GM19467 (cell line): ENCODE data around the gene MRPL38.

ENCODE experiments used
- ATAC-seq: cut with Tn5 transposase; IDR thresholded peaks from one replicate; pipeline ENCODE4 v1.9.1; 2021; ENCODE audit warnings: mild to moderate bottlenecking, moderate library complexity; ENCODE audit not compliant: unreplicated experiment

The MRPL38 gene

DNA sequence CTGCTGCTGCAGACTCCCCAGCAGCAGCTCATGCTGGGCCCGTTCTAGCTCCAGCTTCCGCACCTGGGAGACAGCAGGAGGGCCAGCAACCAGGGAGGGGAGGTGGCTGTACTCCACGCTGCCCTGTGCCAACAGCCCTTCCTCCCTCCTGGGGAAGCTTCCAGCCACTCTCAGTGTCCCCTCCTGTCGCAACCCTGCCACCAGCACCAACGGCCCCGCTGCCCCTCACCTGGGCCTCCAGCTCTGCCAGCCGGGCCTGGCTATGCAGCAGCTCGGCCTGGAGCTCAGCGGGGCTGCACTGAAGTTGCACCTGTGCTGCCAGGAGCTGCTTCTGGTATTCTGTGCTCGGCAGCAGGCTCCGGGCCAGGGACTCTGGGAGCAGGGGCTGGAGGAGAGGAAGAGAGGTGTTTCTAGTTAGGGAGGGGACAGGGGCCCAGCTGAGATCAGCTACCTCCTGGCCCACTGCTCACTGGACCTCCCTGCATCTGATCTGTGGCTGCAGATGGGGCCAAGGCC lies 15.4 kb upstream of the MRPL38 start:
- ATAC-seq, result no peak

DNA sequence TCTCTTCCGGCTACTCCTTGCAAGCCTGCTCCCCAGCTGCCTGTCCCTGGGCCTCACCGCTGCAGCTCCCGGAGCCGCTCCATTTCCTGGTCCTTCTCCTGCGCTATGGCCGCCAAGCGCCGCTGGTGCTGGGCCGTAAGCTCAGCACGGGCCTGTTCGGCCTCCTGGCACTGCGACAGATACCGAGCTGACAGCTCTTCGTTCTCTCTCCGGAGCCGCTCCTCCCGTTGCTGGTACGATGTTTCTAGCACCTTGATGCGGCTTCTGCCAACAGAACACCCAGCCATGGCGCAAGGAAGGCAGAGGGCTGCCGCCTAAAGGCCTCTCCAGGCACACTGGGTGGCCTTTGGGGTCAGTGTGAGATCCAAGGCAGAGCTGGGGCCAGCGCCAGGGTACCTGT lies 14.9 kb upstream of the MRPL38 start:
- ATAC-seq, result no peak

DNA sequence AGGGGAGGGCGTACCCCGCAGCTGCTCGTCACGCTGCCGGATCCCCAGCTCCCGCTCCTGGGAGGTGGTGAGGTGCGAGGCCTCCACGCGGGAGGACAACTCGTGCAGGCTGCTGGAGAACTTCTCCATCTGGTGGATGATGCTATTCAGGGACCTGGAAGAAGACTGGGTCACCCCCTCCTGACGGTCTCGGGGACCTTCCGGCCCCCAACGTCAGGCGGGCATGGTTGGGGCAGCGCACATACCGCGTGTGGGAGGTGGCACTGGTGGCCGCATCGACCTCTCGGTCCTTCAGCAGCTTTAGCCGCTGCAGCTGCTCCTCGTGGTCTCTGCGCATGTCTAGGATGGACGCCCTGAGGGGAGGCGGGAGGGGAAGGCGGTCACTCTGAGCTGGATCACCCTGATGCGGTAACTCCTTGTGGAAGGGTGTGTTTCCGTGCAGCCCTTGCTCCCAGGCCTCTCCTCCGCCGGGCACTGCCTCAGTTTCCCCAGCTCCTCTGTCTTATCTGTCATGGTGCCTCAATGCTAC lies 13.3 kb upstream of the MRPL38 start:
- no peak for ATAC-seq

DNA sequence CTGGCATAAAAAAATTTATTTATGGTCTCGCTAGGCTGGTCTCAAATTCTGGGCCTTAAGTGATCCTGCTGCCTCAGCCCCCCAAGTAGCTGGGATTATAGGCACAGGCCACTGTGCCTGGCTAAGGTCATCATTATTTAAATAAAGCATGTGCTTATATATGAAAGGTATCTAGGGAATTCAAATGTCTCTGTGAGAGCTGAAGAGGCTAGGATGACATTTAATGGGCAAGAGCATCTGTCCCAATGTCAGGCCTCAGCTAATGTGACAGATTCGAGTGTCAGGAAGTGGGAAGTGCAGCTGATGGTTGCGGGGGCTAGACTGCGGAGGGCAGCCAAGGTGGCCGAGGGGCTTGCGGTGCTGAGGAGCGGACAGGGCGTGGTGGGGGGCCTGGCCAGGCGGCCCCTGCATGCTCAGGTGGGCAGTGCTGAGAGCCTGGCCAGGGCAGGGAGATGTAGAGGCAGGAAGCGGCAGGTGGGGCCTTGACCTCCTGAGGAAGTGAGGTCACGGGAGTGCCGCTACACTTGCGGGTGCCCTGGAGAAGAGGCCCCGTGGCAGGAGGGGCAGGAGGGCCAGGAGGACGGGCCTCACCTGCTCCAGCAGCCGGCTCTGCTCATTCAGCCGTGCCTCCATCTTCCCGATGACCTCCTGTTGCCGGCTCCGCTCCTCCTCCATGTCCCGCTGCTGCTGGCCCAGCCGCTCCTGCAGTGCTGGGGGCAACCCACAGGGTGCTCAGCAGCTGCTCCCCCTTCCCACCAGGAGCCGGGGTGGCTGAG lies 12.6 kb upstream of the MRPL38 start:
- ATAC-seq, result no peak

DNA sequence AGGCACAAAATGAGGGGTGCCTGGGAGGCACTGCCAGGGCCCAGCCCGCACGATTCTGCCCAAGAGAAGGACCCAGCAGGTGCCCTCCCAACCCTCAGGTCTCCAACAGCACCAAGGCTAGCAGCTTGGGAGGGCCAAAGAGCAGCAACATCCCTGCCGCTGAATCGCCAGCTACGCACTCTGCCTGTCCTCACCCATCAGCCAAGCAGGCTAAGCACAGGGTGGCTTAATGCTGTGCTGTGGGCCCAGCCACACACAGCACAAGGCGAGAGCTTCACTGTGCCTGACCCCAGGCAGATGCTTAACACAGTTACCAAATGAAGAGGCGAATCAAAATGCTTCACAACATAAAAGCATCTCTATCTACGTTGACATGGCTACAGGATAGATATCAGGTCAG lies 10.6 kb upstream of the MRPL38 start:
- no peak for ATAC-seq

DNA sequence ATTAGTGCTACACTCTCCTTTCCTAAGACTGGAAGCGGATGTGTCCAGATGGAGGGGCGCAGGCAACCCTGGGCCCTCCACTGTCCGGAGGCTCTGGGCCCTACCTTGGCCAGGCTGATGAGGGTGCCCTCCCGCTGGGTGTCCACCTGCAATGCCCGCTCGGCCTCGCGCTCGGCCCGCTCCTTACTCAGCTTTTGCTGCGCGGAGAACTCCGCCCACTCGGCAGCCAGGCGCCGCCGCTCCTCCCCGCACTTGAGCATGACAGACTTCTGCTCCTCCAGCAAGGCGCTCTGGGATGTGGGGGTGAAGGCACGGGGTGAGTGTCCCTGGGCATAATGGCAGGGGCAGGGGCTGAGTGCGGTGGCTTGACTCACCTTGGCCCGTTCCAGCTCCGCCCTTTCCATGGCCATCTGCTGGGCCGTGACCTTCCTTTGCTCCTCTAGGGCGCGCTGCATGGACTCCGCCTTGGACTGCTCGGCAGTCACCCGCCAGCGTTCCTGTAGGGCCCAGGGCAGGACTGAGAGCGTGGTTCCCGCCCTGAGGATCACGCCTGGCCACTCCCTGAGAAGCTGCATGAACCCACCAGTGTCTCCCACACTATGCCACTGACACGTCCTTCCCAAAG lies 10.1 kb upstream of the MRPL38 start:
- ATAC-seq, result no peak

DNA sequence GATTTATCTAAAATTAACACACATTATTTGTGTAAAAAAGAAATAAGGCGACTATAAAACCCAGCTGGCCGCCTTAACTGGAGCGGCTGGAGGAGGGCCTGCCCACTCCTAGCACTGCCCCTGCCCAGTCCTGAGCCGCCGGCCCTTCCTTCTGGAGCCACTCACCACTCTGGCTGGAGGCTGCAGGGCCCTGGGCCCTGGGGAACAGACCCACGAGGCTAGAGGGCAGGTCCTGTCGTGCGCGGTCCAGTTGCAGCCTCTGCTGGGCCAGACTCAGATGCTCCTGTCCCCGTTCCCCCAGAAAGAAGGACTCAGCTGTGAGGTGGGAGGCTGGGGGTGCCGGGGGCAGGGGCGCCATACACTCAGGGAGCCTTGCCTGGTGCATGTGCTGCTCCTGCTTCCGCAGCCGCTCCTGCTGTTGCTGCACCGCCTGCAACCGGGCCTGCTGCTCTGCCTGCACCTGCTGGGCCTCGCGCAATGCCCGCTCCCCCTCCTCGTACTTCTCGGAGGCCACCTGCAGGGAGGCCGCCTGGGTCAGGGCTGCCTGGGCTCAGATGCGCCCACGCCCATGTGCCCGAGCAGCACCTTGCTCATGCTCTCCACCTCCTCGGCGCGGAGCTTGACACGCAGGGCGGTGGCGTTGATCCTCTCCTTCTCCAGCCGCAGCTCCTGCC lies 9.0 kb upstream of the MRPL38 start:
- ATAC-seq, result no peak

DNA sequence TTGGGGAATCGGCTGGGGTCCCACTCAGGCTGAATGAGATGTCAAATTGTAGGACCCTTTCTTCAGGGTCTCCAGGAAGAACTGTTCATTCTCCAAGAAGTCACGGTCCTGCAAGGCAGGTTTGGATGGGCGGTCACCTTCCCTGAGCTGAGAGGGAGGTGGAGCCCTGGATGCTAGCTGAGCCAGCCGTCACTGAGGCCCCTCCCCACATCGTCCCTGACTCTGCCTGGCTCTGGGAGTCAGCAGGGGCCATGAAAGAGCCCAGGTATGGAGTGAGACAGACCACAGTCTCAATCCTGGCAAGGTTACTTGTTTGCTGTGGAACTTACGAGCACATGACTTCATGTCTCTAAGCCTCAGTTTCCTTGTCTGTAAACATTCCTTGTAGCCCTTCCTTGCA lies 6.0 kb upstream of the MRPL38 start:
- ATAC-seq, result no peak

DNA sequence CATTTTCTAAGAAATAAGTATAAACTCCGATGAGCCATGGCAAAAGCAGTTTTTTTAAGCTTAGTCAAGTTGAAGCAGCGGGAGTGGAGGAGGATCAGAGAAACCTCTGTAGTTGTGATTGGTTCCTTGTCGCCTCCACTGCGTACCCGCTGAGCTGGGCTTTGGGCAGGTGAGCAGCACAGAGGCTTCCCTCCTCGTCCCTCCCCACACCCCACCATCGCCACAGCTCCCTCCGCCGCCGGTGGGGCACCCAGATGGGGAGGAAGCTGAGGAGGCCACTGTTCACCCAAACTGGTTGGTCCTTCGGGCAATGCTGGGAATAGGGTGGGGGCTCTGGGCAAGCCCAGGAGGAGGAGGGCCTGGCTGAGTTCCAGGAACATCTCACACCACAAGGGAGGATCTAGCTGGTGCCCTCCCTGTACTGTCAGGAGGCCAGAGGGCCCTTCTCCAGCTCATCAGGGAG lies 5.2 kb upstream of the MRPL38 start:
- no peak for ATAC-seq

DNA sequence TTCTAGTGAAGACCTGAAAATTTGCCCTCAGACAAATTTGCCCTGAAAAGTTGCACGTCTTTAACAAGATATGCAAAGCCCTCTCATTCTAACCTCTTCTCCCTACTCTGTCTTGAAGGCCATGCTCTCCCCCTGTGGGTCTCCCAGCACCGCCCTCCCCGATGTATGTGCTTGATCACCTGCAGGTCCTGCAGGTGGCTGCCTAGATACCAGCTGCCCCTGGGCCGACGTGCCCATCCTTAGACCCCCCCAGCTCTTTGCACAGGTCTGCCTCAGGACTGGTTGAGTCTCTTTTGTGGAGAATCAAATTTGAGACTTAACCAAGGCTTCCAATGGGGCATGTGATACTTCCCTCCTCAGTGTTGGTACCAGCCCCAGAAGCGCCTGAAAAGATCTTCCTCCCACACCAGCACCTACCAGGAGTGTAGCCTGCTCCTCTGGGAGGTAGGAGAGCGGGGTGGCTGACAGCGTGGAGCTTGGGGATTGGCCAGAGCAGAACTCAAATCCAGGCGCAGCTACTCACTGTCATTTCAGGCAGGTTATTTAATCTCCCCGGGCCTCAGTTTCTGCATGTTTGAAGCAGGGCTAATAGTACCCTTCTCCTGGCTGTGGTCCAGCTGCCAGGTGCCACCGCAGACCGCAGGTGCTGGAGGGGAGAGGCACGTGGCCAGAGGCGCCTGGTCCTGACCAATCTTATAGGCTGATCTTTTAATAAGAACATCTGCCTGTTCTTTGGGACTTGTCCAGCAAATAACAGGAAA lies 4.5 kb upstream of the MRPL38 start:
- ATAC-seq, result no peak

DNA sequence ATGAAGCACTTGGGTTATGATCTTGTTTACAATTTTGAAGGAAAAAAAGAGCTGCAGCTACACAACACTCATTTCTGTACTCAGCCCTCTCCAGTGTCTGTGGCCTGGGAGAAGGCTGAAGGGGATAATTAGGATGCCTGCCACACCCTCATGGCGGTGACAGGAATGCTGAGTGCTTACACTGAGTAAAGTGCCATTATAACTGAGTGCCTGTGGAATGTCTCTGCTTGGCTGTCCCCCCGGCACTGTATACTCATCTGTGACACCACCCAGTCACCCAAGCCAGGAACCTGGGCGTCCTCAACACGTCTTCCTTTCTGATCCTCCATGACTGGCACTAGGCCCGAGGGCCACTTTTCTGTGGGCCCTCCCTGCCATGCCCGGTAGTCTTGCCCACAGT lies 3.5 kb upstream of the MRPL38 start:
- ATAC-seq, result no peak

DNA sequence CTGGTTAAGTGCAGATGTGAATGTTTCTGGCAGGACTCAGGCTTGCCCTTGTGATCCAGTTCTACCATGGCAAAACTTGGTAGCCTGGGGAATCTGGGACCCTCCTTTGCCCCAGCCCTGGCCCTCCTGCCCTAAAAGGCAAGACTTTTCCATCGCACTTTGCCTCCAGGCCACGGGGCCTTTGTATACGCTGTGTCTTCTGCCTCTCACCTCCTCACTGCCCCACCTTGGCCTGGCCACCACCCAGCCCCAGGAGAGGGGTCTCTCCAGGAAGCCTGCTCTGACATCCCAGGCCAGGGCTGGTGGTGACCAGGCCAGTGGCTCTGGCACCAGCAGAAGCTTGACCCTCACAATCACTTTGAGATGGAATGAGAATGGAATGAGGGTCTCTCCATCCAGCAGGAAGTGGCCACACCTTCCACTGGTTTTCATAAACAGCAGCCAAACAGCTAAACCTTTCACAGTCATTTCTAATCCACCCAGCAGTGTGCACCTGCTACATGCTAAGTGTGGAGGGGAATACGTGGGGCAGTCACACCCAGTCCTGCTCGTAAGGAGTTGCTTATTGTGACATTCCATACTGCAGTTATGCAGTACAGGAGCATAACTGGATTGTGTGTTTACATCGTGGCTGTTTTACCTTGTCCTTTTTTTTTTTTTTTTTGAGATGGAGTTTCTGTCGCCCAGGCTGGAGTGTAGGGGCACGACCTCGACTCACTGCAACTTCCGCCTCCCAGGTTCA lies 1.6 kb upstream of the MRPL38 start:
- no peak for ATAC-seq

DNA sequence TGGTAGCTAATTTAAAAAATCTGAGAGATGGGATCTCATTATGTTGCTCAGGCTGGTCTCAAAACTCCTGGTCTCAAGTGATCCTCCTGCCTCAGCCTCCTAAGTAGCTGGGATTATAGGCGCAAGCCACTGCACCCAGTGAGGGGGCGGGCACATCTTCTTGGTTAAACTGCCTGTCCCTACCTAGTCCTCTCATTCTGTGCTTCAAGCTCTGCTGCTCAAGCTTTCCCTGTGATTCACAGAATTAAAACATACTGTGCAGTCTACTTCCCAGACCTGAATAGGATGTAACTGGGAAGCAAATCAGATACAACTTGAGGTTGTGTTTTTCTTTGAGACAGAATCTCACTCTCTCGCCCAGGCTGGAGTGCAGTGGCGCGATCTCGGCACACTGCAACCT lies 2.3 kb downstream of the MRPL38 start:
- ATAC-seq, result no peak

DNA sequence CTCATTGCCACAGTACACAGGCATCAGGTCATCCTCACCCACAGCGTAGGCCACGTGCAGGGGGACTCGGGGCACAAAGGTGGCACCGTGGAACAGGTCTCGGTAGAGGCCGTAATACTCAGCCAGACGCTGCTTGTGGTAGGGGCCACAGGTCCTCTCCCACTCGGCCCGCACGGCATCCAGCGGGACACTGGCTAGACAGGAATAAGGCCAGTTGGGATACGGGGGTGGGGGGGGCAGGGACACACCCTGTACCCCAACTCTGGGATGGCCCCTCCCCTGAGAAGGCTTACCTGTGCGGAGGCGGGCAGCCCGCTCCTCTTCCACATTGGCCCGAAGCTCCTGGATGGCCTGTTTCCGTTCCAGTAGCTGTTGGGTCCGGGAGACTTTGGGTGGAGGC lies 3.0 kb downstream of the MRPL38 start:
- ATAC-seq, result no peak

DNA sequence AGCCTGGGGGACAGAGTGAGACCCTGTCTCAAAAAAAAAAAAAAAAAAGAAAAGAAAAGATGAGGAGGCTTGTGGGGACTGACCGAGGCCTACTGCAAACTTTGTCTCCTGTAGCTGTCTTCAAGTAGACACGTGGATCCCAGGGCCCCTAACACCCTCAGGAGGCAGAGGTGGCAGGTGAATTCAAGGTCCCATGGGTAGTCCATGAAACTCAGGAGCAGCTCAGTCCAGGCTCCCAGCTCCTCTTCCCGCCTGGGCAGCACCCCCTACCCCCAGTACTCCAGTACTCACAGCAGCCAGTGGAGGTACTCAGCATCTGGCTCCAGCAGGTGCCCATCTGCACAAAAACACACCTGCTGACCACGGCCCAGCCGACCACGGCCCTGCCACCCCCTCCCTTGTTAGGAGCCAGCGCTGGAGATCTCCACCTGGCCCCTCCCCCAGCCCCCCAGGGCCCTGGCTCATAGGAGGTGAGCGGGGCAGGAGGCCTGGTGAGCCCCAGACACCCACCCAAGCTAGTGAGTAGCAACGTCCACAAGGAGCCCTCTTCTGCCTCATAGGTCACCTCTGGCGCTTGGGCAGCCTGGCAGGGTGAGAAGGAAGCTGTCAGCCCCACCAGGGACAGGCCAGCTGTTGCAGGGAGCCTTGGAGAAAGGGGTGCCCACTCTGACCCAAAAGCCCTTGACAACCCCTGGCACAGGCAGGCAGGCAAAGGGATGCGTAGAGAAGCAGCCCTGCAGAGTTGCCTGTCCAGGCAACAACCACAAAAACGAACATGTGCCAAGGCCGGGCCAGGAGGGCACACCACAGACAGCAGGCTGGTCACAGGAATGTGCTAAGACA lies 3.8 kb downstream of the MRPL38 start:
- ATAC-seq, result no peak

DNA sequence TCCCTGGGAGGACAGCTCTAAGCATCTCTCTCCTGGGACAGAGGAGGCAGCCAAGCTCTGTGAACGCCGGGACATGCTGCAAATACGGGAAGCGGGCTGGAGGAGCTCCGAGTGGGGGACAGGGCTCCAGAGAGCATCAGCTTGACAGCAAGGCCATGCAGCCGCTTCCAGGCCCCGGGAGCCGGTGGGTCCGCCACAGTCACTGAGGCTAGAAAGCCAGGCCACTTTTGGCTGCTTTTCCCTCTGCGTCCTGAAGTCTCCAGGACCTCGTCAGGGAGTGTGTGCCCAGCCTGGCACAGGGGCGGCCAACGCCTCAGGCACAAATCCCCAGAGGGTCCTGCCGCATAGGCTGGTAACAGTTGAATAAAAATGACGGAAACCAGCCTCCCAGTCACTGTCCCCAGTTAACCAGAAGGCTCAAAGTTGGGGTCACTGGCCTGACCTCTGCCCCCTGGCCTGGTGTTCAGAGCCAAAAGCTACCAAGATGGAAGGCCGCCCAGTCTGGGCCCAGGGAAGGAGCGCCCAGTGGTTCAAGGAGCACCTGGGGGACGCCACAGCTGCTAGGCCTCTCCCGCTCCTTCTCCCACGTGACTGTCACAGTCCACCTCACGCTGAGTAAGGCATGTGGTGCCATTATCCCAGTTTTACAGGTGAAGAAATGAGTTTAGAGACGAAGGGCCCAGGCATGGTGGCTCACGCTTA lies 4.8 kb downstream of the MRPL38 start:
- no peak for ATAC-seq

DNA sequence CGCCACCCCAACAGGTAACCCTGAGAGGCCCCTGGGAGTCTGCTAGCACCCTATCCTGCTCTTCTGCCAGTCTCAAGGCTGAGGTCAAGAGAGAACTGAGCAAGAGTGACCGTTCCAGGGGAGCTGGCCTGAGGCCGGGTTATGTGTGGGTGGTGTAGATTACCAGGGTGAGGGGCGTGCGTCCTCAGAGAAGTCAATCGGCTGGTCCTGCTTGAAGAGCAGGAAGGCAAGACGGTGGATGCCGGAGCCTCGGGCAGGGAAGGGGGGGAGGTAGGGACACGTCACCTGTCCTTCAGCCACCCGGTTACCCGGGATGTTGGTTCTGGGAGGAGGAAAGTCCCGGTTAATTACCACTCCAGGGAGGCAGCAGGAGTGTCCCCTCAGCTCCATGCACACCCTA lies 5.3 kb downstream of the MRPL38 start:
- no peak for ATAC-seq

DNA sequence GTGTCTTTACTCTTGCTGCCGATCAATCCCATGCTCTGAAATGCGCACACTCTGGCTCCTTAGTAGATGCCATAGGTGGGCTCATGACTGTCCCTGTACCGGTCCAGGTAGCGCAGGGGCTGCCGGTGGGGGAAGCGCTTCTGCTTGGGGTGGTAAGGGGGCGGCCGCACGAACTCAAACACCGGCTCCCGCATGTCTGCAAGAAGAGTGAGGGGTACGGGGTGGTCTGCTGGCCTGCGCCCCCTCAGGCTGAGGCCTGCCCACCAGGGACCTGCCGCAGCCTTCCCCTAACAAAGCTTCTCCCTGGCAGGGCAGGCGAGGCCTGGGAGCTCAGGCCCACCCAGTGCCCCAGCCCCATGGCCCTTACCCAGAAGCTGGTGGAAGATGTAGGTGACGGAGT lies 5.9 kb downstream of the MRPL38 start:
- no peak for ATAC-seq

DNA sequence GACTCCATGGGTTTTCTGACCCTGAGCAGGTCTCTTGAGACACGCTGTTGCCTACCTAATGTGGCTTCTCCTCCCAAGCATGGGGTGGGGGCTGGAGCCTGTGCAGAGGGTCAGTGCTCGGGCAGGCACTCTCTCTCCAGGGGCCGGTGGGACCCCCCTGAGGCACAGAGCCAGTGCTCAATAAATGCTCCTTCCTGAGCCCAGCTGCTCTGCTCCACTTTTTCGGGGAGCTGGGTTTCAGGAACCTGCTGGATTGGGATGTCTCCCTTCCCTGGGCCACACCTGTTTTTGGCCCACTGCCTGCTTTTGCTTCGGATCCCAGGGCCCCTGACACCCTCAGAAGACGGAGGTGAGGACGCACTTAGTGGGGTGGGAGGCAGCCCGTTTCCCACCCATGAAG lies 6.6 kb downstream of the MRPL38 start:
- no peak for ATAC-seq
